H1 (cell line): ENCODE measurements around the gene KRT78. TPM values are rescaled to one million over a fixed set of nuclear protein-coding genes. Genes with fewer than 3 reads are reported as not detected.

Experiments used
- CBX8 ChIP-seq: fragments of 300-800, 300-1000 bp; sonication (generic); IDR thresholded peaks from 2 replicates; pipeline ENCODE4 v1.7.1; 2016; ENCODE audit warnings: low read depth, low read length, borderline replicate concordance
- CHD1 ChIP-seq: IDR thresholded peaks from 2 replicates; pipeline ENCODE4 v1.6.1; 2012; ENCODE audit warnings: low read depth, low read length, improper control_type of control experiment
- EZH2 ChIP-seq: fragments of 200-600 bp; sonication (generic); IDR thresholded peaks from 2 replicates; pipeline ENCODE4 v1.7.1; 2012; ENCODE audit warnings: low read depth, mild to moderate bottlenecking, moderate library complexity, low read length, inconsistent platforms; ENCODE audit not compliant: severe bottlenecking
- POLR2AphosphoS5 ChIP-seq: IDR thresholded peaks from 2 replicates; pipeline ENCODE4 v1.6.1; 2011; ENCODE audit warnings: low read depth, low read length
- RNF2 ChIP-seq: fragments of 200-900, 300-1000 bp; sonication (generic); IDR thresholded peaks from 2 replicates; pipeline ENCODE4 v1.7.1; 2016; ENCODE audit warnings: borderline replicate concordance, low read depth, mild to moderate bottlenecking, antibody characterized with exemption, low read length; ENCODE audit not compliant: poor library complexity, severe bottlenecking; ENCODE audit errors: missing control alignments
- polyA plus RNA-seq, 7 experiments: library from polyadenylated mRNA; depleted of rRNA in 3 of 7; stranded (reverse) in 5 of 7; unstranded in 2 of 7; fragments of >200 nt in 5 of 7; fragments of 200-250 nt in 2 of 7; gene quantifications; 1 replicate in 5 of 7; 2 replicates in 1 of 7; 4 replicates in 1 of 7; pipeline versions ENCODE4 v1.2.1 to v1.2.3, GENCODE V29; 2011 to 2013; ENCODE audit warnings: missing spikeins in 2 of 7, mixed read lengths in 2 of 7
- total RNA-seq: library from RNA; stranded (reverse); fragmentation: NEBNext Ultra II Directional; extraction: Animal tissue kit (Norgen Biotek cat#: 25700); gene quantifications from 2 replicates; pipeline ENCODE4 v1.2.1, GENCODE V29; 2021
- TF ChIP-seq, protein P1 (sequence below): IDR thresholded peaks from 2 replicates; pipeline ENCODE4 v1.6.1; 2012; ENCODE audit warnings: inconsistent platforms

The KRT78 gene
- total and polyA plus RNA-seq, 2 of the 8 experiments (the other 6 are each of a cell fraction or from before 2014, with no cell fraction given), result not detected

DNA sequence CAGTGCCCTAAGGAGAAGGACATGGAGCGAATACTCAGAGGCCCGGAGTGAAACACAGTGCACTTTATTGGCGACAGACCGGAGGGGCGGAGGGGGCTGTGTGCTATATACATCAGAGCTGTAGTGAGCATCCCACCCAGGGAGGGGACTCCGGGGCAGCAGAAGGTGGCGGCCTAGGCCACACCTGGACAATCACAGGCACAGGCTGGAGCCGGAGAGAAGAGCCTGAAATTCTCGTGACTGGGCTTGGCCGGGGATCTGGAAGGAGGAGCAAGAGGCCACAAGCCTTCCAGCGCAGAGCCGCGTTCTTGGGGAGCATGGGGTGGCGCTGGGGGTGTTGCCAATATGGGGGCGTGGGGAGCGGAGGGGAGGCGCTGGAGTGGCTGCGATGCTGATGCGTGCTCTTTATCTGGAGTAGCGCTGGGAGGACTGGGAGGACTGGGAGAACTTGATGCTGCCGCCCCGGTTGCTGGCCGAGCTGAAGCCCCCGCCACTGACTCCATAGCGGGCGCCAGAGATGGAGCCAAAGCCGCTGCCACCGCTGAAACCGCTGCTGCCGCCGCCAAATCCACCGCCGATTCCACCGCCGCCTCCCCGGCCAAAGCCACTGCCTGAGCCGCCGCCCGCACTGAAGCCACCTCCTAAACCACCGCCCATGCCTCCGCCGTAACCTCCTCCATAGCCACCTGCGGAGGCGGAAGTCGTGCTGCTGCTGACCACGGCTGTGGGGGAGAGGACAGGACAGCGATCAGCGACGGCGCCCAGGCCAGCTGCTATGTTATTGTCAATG, 59.0 kb downstream of the KRT78 start (continued):
- TF ChIP-seq, protein P1, sequence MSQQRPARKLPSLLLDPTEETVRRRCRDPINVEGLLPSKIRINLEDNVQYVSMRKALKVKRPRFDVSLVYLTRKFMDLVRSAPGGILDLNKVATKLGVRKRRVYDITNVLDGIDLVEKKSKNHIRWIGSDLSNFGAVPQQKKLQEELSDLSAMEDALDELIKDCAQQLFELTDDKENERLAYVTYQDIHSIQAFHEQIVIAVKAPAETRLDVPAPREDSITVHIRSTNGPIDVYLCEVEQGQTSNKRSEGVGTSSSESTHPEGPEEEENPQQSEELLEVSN, result no peak
- TF ChIP-seq EZH2, result no peak
- no peak for TF ChIP-seq CBX8
- no peak for TF ChIP-seq CHD1
- TF ChIP-seq POLR2AphosphoS5, result no peak
- no peak for TF ChIP-seq RNF2
